ENCODE data around the gene TAGLN. TPM values are rescaled to one million over a fixed set of nuclear protein-coding genes. Genes with fewer than 3 reads are reported as not detected.

TAGLN gene
- 1 to 10 TPM; 1.5 to 5.4 TPM for total RNA-seq

DNA sequence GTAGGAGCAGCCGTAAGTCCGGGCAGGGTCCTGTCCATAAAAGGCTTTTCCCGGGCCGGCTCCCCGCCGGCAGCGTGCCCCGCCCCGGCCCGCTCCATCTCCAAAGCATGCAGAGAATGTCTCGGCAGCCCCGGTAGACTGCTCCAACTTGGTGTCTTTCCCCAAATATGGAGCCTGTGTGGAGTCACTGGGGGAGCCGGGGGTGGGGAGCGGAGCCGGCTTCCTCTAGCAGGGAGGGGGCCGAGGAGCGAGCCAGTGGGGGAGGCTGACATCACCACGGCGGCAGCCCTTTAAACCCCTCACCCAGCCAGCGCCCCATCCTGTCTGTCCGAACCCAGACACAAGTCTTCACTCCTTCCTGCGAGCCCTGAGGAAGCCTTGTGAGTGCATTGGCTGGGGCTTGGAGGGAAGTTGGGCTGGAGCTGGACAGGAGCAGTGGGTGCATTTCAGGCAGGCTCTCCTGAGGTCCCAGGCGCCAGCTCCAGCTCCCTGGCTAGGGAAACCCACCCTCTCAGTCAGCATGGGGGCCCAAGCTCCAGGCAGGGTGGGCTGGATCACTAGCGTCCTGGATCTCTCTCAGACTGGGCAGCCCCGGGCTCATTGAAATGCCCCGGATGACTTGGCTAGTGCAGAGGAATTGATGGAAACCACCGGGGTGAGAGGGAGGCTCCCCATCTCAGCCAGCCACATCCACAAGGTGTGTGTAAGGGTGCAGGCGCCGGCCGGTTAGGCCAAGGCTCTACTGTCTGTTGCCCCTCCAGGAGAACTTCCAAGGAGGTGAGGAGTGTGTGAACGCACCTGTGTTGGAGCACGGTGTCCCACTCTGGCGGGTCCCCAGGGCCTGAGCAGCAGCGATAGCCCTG lies at the start of gene TAGLN:
Gene TAGLN (plus strand): TSS at position 318 of the 863 bp plus-strand sequence. CDS start 3,644 bp downstream, outside the sequence.
- ATAC-seq (no peak), DNase-seq (ENCODE audit: low spot score in 2 of 2) (no peak)
- Mint-ChIP-seq H3K36me3 (no peaks in the 10 kb centered on the region), H3K9me3 (no peaks in the 10 kb centered on the region), H3K27ac (peak within 1 kb of the TSS; percentile 15 to 74)

DNA sequence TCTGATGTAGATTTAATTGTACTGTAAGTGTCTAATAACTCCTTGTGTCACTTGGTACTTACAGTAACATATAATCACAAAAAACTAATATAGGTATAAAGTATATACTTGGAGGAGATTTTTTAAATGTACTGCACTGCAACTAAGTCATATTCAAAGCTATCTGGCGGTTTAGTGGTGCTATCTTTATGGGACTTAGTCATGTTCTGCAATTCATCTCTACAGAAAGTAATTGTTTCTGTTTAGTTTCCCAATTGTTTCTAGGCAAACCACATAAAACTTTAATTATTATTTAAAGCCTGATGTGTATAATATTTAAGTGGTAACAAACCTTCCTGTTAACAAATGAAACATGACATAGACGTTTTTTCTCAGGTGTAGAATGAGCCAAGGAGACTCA lies 47.1 kb upstream of the TAGLN start:
- no peak overlapping the region for H3K27ac Mint-ChIP-seq
- ATAC-seq (no peak), DNase-seq (ENCODE audit: low spot score in 2 of 2) (no peak)
- peaks cover 0 to 10% of the 10 kb centered on the region in 2 donors for H3K36me3 Mint-ChIP-seq
- no peaks in the 10 kb centered on the region for H3K9me3 Mint-ChIP-seq

DNA sequence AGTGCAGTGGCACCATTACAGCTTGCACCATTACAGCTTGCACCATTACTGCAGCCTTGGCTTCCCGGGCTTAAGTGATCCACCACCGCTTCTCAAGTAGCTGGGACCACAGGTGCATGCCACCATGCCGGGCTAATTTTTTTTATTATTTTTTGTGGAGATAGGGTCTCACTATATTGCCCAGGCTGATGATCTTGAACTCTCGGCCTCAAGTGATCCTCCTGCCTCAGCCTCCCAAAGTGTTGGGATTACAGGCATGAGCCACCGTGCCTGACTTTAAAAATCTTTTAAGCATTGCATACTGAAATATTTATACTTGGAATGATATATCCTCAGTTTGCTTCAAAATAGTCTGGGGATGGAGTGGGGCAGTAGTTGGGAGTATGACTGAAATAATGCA lies 44.7 kb upstream of the TAGLN start:
- H3K36me3 Mint-ChIP-seq = peaks cover 0 to 4% of the 10 kb centered on the region in 2 donors
- no peaks in the 10 kb centered on the region for H3K9me3 Mint-ChIP-seq
- ATAC-seq (no peak), DNase-seq (ENCODE audit: low spot score in 2 of 2) (no peak)
- H3K27ac Mint-ChIP-seq = no peak overlapping the region

- Mint-ChIP-seq H3K9me3 (no peaks in the 10 kb centered on the region), H3K36me3 (peaks cover 0 to 4% of the 10 kb centered on the region in 2 donors), H3K27ac (peak overlapping the region in 1 of 2 donors; percentile 4)
- ATAC-seq (no peak), DNase-seq (ENCODE audit: low spot score in 2 of 2) (no peak)
Observed at GRCh38 chr11:117157507-117157906, 41.7 kb upstream of the TAGLN start.

DNA sequence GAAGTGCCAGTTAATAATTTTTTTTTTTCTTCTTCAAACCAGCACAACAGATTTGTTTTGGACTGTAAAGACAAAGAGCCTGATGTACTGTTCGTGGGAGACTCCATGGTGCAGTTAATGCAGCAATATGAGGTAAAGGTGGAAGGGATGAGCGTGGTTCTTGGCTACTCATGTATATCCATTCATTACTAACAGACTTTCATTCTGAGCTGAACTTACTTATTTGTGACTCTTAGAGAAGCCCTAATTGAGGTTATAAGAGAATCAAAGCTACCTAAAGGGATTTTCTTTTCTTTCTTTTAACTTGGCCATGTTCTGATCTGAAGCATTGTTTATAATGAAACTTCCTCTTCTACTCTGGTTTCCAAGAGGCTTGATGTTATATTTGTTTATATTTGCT lies 39.3 kb upstream of the TAGLN start:
- Mint-ChIP-seq H3K27ac (peak overlapping the region in 1 of 2 donors; percentile 2), H3K9me3 (no peaks in the 10 kb centered on the region), H3K36me3 (no peaks in the 10 kb centered on the region)
- ATAC-seq = peak in 1 of 2 donors; percentile 69
- no peak for DNase-seq (ENCODE audit: low spot score in 2 of 2)

- DNase-seq (ENCODE audit: low spot score in 2 of 2) = no peak
- Mint-ChIP-seq H3K27ac (peak overlapping the region in 1 of 2 donors; percentile 88), H3K9me3 (no peaks in the 10 kb centered on the region), H3K36me3 (peaks cover 0 to 6% of the 10 kb centered on the region in 2 donors)
- ATAC-seq = no peak
Observed at GRCh38 chr11:117160826-117161225, 38.3 kb upstream of the TAGLN start.

DNA sequence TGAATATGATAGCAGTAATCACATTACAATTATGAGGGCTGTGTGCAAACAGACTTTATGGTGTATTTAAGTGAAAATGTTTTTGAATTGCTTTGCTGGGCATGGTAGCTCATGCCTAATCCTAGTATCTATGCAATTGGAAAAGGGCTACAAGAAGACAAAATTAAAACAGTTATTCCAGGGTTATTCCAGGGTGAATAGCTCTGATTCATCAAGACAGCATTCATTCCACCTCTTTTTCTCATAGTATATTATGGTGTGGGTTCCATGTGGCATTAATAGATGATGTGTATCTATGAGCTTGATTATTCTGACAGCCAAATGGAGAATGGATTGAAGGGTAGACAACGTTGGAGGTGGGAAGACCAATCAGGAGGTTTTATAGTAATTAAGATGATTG lies 32.7 kb upstream of the TAGLN start:
- Mint-ChIP-seq H3K36me3 (peaks cover 0 to 6% of the 10 kb centered on the region in 2 donors), H3K9me3 (no peaks in the 10 kb centered on the region), H3K27ac (no peak overlapping the region)
- no peak for ATAC-seq
- DNase-seq (ENCODE audit: low spot score in 2 of 2) = no peak

GRCh38 chr11:117169736-117170135 lies 29.4 kb upstream of the TAGLN start:
- no peak for ATAC-seq
- Mint-ChIP-seq H3K27ac (no peak overlapping the region), H3K36me3 (peaks cover 0 to 6% of the 10 kb centered on the region in 2 donors), H3K9me3 (no peaks in the 10 kb centered on the region)
- DNase-seq (ENCODE audit: low spot score in 2 of 2) = no peak

DNA sequence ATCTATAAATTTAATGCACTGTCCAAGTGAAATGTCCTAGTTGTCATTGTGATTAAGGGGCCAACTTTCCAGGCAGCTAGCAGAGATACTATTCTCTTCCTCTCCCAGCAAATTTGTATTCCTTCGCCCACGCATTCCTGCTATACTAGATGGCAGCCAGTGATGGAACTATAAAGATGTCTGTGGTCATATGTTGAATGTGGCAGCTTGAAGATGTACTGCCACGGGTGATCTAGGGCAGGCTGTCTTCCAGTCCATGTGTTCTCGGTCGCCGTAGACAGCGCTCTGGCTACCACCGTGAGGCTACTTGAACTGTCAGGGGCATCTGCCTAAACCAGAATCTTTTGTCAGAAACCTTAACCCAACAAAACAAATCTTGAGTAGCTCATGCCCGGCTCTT lies 29.0 kb upstream of the TAGLN start:
- peaks cover 0 to 6% of the 10 kb centered on the region in 2 donors for H3K36me3 Mint-ChIP-seq
- DNase-seq (ENCODE audit: low spot score in 2 of 2) = no peak

GRCh38 chr11:117171007-117171403 lies 28.2 kb upstream of the TAGLN start:
- DNase-seq (ENCODE audit: low spot score in 2 of 2) (no peak), ATAC-seq (no peak)
- Mint-ChIP-seq H3K9me3 (no peaks in the 10 kb centered on the region), H3K36me3 (no peaks in the 10 kb centered on the region), H3K27ac (no peak overlapping the region)

More for the DNA sequence above, 29.0 kb upstream of the TAGLN start:
- ATAC-seq = no peak
- no peak overlapping the region for H3K27ac Mint-ChIP-seq
- no peaks in the 10 kb centered on the region for H3K9me3 Mint-ChIP-seq

- ATAC-seq (no peak), DNase-seq (ENCODE audit: low spot score in 2 of 2) (no peak)
- Mint-ChIP-seq H3K36me3 (no peaks in the 10 kb centered on the region), H3K27ac (no peak overlapping the region), H3K9me3 (no peaks in the 10 kb centered on the region)
Observed at GRCh38 chr11:117171404-117172061, 27.6 kb upstream of the TAGLN start.

GRCh38 chr11:117172724-117173421 lies 26.3 kb upstream of the TAGLN start:
- ATAC-seq (no peak), DNase-seq (ENCODE audit: low spot score in 2 of 2) (no peak)
- no peaks in the 10 kb centered on the region for H3K36me3 Mint-ChIP-seq
- H3K27ac Mint-ChIP-seq = peak overlapping the region in 1 of 2 donors; percentile 57
- H3K9me3 Mint-ChIP-seq = no peaks in the 10 kb centered on the region

DNA sequence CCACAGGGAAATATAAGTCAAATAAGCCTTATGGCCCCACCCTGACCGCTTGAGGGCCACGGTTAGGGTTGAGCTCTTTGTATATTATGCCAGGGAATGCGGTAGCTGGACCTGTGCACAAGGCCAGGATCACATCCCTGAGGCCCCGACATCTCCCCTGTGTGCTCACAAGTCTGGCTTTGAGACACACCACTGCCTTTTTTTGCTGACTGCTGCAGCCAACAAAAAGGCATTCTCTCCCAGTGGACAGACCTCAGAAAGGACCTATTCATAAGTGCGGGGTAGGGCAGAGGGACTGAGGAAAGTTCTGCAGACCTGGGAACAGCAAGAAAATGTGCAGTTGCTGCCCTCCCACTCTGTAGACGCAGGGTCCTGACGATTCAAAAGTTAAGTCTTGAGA lies 24.1 kb upstream of the TAGLN start:
- Mint-ChIP-seq H3K36me3 (peaks cover 6 to 7% of the 10 kb centered on the region in 2 donors), H3K27ac (peak overlapping the region; percentile 54 to 84), H3K9me3 (no peaks in the 10 kb centered on the region)
- no peak for ATAC-seq
- no peak for DNase-seq (ENCODE audit: low spot score in 2 of 2)

- ATAC-seq = no peak
- peaks cover 6 to 7% of the 10 kb centered on the region in 2 donors for H3K36me3 Mint-ChIP-seq
- DNase-seq (ENCODE audit: low spot score in 2 of 2) = no peak
- no peak overlapping the region for H3K27ac Mint-ChIP-seq
- H3K9me3 Mint-ChIP-seq = no peaks in the 10 kb centered on the region
Observed at GRCh38 chr11:117175781-117176180, 23.4 kb upstream of the TAGLN start.

GRCh38 chr11:117176186-117176585 lies 23.0 kb upstream of the TAGLN start:
- Mint-ChIP-seq H3K36me3 (peaks cover 6 to 7% of the 10 kb centered on the region in 2 donors), H3K9me3 (no peaks in the 10 kb centered on the region), H3K27ac (no peak overlapping the region)
- no peak for ATAC-seq
- no peak for DNase-seq (ENCODE audit: low spot score in 2 of 2)

DNA sequence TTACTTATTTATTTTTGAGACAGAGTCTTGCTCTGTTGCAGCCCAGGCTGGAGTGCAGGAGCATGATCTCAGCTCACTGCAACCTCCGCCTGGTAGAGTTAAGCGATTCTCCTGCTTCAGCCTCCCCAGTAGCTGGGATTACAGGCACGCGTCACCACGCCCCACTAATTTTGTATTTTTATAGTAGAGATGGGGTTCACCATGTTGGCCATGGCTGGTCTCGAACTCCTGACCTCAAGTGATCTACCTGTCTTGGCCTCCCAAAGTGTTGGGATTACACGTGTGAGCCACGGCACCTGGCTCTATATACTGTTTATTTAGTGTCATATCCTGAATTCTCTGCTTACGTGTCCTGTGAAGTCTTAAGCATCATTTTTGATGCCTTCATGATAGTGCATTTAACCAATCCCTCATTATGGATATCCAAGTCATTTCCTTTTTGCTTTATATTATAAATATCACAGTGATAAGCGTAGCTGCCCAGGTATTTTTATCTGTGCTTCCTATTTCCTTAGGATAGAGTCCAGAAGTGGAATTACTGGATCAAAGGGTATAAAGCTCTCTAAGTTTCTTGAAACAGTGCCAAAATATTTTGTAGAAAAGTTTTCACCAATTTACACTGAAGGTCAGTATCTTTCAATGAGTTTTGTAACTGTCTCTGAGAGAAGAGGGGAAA lies 21.5 kb upstream of the TAGLN start:
- H3K9me3 Mint-ChIP-seq = no peaks in the 10 kb centered on the region
- peaks cover 6 to 7% of the 10 kb centered on the region in 2 donors for H3K36me3 Mint-ChIP-seq
- DNase-seq (ENCODE audit: low spot score in 2 of 2) (no peak), ATAC-seq (no peak)
- H3K27ac Mint-ChIP-seq = peak overlapping the region; percentile 87 to 94

Data from activated naive CD4-positive, alpha-beta T cell treated with anti-CD3 and anti-CD28 coated beads, Interleukin-2, amount 50 U/mL, for 72 hours (primary cell).